GM10266 (cell line): Measurements from ENCODE around the gene FRS2.

Experiments
- DNase-seq: peaks from one replicate; pipeline ENCODE4 v3.0.0; 2012; ENCODE audit errors: extremely low spot score
- TF ChIP-seq, protein P1 (sequence below): IDR thresholded peaks from 2 replicates; pipeline ENCODE4 v1.5.1; 2012; ENCODE audit warnings: mild to moderate bottlenecking, low read depth; ENCODE audit not compliant: control insufficient read depth, insufficient read depth; ENCODE audit errors: missing control alignments

FRS2 gene

DNA sequence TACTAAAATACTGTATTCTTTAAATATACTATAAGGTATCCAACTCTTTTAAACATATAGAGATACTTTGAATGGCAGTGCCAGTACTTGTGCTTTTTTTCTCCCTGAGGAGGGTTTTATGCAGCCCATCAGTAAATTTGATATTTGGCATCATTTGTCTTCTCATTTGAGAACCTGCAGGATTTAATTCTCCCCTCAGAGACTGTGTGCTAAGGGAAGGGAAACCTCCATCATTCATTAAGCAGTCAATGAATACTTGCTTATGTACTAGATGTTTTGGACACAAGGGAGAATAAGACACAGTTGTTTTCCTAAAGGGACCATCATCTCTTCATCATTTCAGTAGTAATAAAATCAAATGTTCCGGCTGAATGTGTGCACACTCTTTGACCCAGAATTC lies 40.8 kb downstream of the FRS2 start:
- TF ChIP-seq, protein P1, sequence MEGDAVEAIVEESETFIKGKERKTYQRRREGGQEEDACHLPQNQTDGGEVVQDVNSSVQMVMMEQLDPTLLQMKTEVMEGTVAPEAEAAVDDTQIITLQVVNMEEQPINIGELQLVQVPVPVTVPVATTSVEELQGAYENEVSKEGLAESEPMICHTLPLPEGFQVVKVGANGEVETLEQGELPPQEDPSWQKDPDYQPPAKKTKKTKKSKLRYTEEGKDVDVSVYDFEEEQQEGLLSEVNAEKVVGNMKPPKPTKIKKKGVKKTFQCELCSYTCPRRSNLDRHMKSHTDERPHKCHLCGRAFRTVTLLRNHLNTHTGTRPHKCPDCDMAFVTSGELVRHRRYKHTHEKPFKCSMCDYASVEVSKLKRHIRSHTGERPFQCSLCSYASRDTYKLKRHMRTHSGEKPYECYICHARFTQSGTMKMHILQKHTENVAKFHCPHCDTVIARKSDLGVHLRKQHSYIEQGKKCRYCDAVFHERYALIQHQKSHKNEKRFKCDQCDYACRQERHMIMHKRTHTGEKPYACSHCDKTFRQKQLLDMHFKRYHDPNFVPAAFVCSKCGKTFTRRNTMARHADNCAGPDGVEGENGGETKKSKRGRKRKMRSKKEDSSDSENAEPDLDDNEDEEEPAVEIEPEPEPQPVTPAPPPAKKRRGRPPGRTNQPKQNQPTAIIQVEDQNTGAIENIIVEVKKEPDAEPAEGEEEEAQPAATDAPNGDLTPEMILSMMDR = no peak
- no peak for DNase-seq

DNA sequence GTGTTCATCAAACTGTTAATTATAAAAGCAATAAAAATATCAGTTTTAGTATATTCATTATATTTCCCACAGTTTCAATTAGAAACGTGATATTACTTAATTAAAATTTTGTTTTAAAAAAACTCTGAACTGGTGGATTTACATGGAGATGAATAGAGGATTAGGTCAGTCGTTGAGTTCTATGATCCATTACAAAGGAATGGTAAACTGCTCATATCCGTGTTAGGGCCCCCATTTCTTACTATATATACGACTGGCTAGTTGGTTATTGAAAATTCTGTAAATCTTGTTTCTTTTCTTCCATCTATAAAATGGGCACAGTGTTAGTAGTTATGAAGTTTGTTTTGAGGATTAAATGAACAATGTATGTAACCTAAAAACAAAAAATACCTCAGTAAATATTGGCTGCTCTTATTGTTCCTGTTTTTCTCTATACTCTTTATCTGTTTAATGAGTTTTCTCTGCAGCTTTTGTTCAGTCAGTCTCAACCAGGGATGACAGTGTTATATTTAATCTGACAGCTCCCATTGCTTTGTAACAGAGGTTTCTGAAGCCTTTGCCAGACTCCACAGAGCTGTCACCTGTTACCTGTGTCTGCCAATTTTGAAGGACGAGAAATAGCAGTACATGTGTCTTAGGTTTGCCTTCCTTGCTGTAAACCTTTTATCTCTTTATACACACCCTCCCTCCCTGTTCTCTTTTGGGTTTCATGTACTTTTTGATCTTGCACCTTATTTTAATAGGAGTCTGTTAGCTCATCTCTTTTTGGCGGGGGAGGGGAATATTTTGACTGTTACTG lies 41.5 kb downstream of the FRS2 start:
- TF ChIP-seq, protein P1 = no peak
- DNase-seq = no peak

DNA sequence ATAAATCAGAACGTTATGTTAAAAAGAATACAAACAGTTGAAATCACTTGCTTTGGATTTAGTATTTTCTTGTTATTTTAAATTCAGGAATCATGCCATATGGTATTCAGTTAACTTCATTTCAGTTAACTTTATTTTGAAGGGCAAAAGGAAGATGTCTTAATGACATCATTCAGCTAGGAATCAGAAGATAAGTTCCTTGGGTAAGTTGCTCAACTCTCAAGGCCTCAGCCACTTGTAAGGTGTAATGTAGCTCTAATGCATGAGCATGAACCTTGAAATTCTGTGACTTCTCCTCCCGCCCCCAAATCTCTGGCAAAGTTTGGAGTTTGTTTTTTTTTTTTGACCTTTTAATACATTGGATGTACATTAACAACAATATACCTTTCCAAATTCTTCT lies 42.6 kb downstream of the FRS2 start:
- no peak for DNase-seq
- TF ChIP-seq, protein P1 = no peak

DNA sequence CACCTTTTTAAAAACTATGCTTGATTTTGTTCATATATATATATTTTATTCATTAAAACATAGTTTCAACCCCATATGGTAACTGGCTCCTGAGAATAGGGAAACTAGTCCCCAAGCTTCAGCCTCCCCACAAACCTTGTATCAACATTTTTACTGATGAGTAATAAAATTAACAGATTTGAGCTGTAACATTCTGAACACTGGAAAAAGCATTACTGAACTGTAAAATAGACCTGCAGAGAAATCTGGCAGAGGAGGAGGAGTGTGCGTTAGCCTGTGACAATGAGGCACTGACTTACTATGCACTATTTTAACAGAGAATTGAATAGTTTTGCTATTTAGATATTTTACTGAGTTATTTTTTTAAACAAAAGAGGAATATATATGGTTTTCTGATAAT lies 43.1 kb downstream of the FRS2 start:
- TF ChIP-seq, protein P1 = no peak
- no peak for DNase-seq

DNA sequence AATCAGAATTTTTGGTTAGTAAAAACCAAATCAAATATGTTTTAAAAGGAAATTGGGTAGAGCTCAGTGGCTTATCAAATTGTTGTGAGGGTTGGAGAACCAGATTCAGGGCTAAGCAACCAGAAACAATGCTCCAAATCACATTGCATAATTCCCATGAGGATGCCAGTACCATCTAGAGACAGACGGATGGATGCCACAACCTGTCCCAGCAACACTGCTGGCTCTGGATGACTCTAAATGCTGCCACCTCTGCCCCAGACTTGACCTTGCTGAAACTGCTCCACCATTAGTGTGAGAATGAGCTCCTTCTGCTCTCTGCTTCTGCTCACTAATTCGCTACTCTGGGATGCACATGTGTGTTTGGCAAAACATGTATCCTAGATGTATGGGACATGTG lies 43.9 kb downstream of the FRS2 start:
- DNase-seq = no peak
- TF ChIP-seq, protein P1 = no peak

DNA sequence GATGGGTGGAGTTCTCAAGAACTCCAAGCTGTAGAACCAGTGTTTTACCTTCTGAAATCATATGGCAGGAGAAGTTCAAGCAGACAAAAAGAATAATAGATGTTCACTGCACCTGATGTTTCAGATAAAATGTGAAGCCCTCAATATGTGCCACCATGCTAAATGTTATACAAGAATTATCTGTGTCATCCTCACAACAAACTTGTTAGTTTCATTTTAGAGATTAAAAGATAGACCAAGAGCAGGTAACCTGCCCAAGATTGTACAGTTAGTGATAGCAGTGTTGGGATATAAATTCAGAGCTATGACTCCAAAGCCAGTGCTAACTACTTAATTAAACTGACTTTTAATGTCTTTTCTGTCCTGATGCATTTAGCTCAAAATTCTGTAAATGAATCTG lies 44.7 kb downstream of the FRS2 start:
- TF ChIP-seq, protein P1 = no peak

DNA sequence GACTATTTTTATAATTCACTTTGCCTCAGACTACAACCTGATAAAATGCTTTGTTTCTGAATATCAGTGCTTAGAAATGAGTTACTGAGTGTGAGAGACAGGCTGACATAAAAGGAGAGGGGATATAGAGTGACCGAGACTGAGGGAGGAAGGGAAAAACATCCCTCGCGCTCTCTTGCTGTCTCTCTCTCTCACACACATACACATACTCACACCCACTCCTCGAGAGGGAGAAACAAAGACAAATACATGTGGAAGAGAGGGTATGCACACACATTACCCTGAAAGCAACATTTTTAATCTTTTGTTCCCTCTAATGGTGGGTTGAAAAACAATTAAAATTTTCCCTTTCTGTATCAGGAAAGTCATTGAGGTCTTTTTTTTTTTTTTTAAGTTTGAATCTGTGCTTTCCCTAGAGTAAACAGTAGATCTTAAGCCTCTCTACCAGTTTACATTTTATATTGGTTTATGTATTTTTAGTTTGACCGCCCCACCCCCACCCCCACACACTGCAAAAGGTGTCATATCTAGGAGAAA lies 45.3 kb downstream of the FRS2 start:
- TF ChIP-seq, protein P1 = no peak
- no peak for DNase-seq

More for the DNA sequence above, 44.7 kb downstream of the FRS2 start:
- DNase-seq = no peak
